Neural cell (in vitro differentiated cells): ENCODE data around the gene GMEB2. TPM values are rescaled to one million over a fixed set of nuclear protein-coding genes. Genes with fewer than 3 reads are reported as not detected.

Source experiments
- H2AFZ ChIP-seq: fragments of 200-600, 300-800 bp; sonication (generic), shearing (Covaris generic); 2 replicates; pipeline ENCODE4 v1.6.0; 2014; ENCODE audit warnings: low read depth, mild to moderate bottlenecking, antibody characterized with exemption, low read length, moderate library complexity
- H3F3A ChIP-seq: fragments of 200-600 bp; shearing (Covaris generic); 2 replicates; pipeline ENCODE4 v1.6.1; 2016; ENCODE audit warnings: mild to moderate bottlenecking, moderate library complexity, mixed read lengths, antibody characterized with exemption, low read length; ENCODE audit not compliant: insufficient read depth, poor library complexity, severe bottlenecking
- H3K27ac ChIP-seq: fragments of 200-600, 300-800 bp; sonication (generic), shearing (Covaris generic); 2 replicates; pipeline ENCODE4 v1.5.1; 2014; ENCODE audit warnings: mild to moderate bottlenecking, low read length, moderate library complexity
- H3K27me3 ChIP-seq: fragments of 300-800, 200-600 bp; sonication (generic), shearing (Covaris generic); 2 replicates; pipeline ENCODE4 v1.6.0; 2014; ENCODE audit warnings: mild to moderate bottlenecking, low read depth, low read length, moderate library complexity; ENCODE audit not compliant: insufficient read depth
- H3K36me3 ChIP-seq: fragments of 300-800, 200-600 bp; sonication (generic), shearing (Covaris generic); 2 replicates; pipeline ENCODE4 v1.5.1; 2014; ENCODE audit warnings: mild to moderate bottlenecking, antibody characterized with exemption, low read length, moderate library complexity; ENCODE audit not compliant: insufficient read depth
- H3K4me2 ChIP-seq: fragments of 300-800, 200-600 bp; sonication (generic), shearing (Covaris generic); 2 replicates; pipeline ENCODE4 v1.6.0; 2014; ENCODE audit warnings: mild to moderate bottlenecking, low read length
- H3K4me3 ChIP-seq: fragments of 300-800, 200-600 bp; sonication (generic), shearing (Covaris generic); 2 replicates; pipeline ENCODE4 v1.5.1; 2014; ENCODE audit warnings: mild to moderate bottlenecking, low read length, moderate library complexity
- H3K79me2 ChIP-seq: fragments of 200-600 bp; shearing (Covaris generic); replicated peaks from 2 replicates; pipeline ENCODE4 v1.6.0; 2014; ENCODE audit warnings: mild to moderate bottlenecking, low read length, moderate library complexity; ENCODE audit not compliant: insufficient read depth
- H3K9ac ChIP-seq: fragments of 300-800, 200-600 bp; sonication (generic), shearing (Covaris generic); 2 replicates; pipeline ENCODE4 v1.6.1; 2016; ENCODE audit warnings: mild to moderate bottlenecking, low read length, mixed read lengths
- H3K9me2 ChIP-seq: fragments of 200-600 bp; shearing (Covaris generic); 2 replicates; pipeline ENCODE4 v1.6.1; 2016; ENCODE audit warnings: mild to moderate bottlenecking, low read length, mixed read lengths; ENCODE audit not compliant: insufficient read depth
- H3K9me3 ChIP-seq: fragments of 200-600, 300-800 bp; sonication (generic), shearing (Covaris generic); 2 replicates; pipeline ENCODE4 v1.6.1; 2016; ENCODE audit warnings: mild to moderate bottlenecking, mixed run types, low read length, moderate library complexity, mixed read lengths
- H4K20me1 ChIP-seq: fragments of 200-600 bp; shearing (Covaris generic); 2 replicates; pipeline ENCODE4 v1.6.1; 2016; ENCODE audit warnings: mild to moderate bottlenecking, mixed run types; ENCODE audit not compliant: insufficient read depth
- EP300 ChIP-seq: fragments of 450-650 bp; conservative IDR thresholded peaks from 2 replicates; pipeline ENCODE4 v1.6.1; 2014; ENCODE audit warnings: antibody characterized with exemption, mild to moderate bottlenecking, moderate library complexity; ENCODE audit not compliant: poor library complexity, severe bottlenecking
- EZH2 ChIP-seq: fragments of 200-600, 300-800 bp; shearing (Covaris generic), sonication (generic); IDR thresholded peaks from 2 replicates; pipeline ENCODE4 v1.6.1; 2014; ENCODE audit warnings: antibody characterized with exemption, low read length, borderline replicate concordance, mild to moderate bottlenecking; ENCODE audit not compliant: insufficient read depth, poor library complexity, severe bottlenecking
- MXI1 ChIP-seq: fragments of 450-650 bp; conservative IDR thresholded peaks from 2 replicates; pipeline ENCODE4 v1.6.1; 2014; ENCODE audit warnings: antibody characterized with exemption, mild to moderate bottlenecking; ENCODE audit not compliant: poor library complexity, severe bottlenecking
- POLR2AphosphoS5 ChIP-seq: IDR thresholded peaks from 2 replicates; pipeline ENCODE4 v1.6.1; 2012
- RAD21 ChIP-seq: fragments of 450-650 bp; conservative IDR thresholded peaks from 2 replicates; pipeline ENCODE4 v1.6.1; 2014; ENCODE audit warnings: antibody characterized with exemption, mild to moderate bottlenecking, moderate library complexity
- SMC3 ChIP-seq: fragments of 450-650 bp; conservative IDR thresholded peaks from 2 replicates; pipeline ENCODE4 v1.6.1; 2014; ENCODE audit warnings: antibody characterized with exemption, mild to moderate bottlenecking, moderate library complexity; ENCODE audit not compliant: poor library complexity
- TAF1 ChIP-seq: IDR thresholded peaks from 2 replicates; pipeline ENCODE4 v1.6.1; 2012; ENCODE audit warnings: low read depth
- polyA plus RNA-seq: library from polyadenylated mRNA; depleted of rRNA; stranded (reverse); fragments of >200 nt; gene quantifications from 2 replicates; pipeline ENCODE4 v1.2.3, GENCODE V29; 2014
- TF ChIP-seq, protein P1 (sequence below): IDR thresholded peaks from 2 replicates; pipeline ENCODE4 v1.6.1; 2012; ENCODE audit warnings: borderline replicate concordance
- TF ChIP-seq, protein P2 (sequence below): fragments of 450-650 bp; IDR thresholded peaks from 2 replicates; pipeline ENCODE4 v1.5.1; 2014; ENCODE audit warnings: antibody characterized with exemption, mild to moderate bottlenecking, moderate library complexity; ENCODE audit not compliant: poor library complexity, severe bottlenecking

Gene GMEB2
- polyA plus RNA-seq, 1 donor from 2014 or later = 13.7 TPM

DNA sequence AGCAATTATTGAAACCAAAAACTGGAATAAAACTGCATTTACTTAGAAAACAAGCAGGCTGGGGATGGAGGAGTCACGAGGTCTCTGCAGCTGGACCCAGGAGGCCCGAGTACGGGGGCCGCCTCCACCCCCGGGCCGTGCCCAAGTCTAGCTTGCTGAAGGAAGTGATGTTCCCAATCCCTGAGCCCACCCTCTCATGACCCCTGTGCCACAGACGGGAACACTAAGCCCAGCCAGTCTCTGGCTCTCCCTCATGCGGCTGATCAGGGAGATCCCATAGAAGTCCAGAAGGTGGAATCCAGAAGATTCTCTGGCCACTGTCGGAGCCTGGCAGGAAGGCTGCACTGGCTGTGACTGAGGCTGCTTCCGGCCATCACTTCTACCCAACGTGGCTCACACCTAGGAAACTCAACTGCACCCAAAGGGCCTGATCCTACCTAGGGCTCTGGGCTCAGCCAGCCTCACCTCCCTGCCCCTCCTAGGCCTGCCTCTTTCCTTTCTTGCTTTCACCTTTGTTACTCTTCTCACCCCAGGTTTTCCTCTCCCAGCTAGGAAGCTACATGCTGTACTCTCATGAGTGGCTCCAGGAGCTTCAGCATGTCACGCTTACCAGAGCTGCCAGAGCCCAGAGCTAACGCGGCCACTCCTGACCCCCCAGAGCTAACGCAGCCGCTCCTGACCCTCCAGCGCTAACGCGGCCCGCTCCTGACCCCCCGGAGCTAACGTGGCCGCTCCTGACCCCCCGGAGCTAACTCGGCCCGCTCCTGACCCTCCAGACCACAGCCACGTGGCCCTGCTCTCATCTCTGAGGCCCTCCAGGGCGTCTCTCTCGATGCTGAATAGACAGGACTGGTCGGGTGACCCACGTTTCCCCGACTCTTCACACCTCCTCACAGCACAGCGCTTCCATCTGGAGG is 28.2 kb downstream of the GMEB2 start:
- Histone ChIP-seq H3K9me3 (no peaks in the 10 kb centered on the region), H3K36me3 (no peaks in the 10 kb centered on the region), H3K27me3 (no peaks in the 10 kb centered on the region), H3K9ac (no peak overlapping the region), H3K4me2 (no peak overlapping the region), H2AFZ (no peak overlapping the region), H3K9me2 (no peaks in the 10 kb centered on the region), H3K79me2 (no peaks in the 10 kb centered on the region), H3K27ac (no peak overlapping the region), H3F3A (no peaks in the 10 kb centered on the region), H3K4me3 (no peak overlapping the region), H4K20me1 (no peaks in the 10 kb centered on the region)
- TF ChIP-seq EZH2 (no peak), MXI1 (no peak), POLR2AphosphoS5 (no peak), TAF1 (no peak), RAD21 (no peak), SMC3 (no peak), EP300 (no peak)
- TF ChIP-seq, protein P1, sequence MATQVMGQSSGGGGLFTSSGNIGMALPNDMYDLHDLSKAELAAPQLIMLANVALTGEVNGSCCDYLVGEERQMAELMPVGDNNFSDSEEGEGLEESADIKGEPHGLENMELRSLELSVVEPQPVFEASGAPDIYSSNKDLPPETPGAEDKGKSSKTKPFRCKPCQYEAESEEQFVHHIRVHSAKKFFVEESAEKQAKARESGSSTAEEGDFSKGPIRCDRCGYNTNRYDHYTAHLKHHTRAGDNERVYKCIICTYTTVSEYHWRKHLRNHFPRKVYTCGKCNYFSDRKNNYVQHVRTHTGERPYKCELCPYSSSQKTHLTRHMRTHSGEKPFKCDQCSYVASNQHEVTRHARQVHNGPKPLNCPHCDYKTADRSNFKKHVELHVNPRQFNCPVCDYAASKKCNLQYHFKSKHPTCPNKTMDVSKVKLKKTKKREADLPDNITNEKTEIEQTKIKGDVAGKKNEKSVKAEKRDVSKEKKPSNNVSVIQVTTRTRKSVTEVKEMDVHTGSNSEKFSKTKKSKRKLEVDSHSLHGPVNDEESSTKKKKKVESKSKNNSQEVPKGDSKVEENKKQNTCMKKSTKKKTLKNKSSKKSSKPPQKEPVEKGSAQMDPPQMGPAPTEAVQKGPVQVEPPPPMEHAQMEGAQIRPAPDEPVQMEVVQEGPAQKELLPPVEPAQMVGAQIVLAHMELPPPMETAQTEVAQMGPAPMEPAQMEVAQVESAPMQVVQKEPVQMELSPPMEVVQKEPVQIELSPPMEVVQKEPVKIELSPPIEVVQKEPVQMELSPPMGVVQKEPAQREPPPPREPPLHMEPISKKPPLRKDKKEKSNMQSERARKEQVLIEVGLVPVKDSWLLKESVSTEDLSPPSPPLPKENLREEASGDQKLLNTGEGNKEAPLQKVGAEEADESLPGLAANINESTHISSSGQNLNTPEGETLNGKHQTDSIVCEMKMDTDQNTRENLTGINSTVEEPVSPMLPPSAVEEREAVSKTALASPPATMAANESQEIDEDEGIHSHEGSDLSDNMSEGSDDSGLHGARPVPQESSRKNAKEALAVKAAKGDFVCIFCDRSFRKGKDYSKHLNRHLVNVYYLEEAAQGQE = no peak
- TF ChIP-seq, protein P2, sequence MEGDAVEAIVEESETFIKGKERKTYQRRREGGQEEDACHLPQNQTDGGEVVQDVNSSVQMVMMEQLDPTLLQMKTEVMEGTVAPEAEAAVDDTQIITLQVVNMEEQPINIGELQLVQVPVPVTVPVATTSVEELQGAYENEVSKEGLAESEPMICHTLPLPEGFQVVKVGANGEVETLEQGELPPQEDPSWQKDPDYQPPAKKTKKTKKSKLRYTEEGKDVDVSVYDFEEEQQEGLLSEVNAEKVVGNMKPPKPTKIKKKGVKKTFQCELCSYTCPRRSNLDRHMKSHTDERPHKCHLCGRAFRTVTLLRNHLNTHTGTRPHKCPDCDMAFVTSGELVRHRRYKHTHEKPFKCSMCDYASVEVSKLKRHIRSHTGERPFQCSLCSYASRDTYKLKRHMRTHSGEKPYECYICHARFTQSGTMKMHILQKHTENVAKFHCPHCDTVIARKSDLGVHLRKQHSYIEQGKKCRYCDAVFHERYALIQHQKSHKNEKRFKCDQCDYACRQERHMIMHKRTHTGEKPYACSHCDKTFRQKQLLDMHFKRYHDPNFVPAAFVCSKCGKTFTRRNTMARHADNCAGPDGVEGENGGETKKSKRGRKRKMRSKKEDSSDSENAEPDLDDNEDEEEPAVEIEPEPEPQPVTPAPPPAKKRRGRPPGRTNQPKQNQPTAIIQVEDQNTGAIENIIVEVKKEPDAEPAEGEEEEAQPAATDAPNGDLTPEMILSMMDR = no peak

DNA sequence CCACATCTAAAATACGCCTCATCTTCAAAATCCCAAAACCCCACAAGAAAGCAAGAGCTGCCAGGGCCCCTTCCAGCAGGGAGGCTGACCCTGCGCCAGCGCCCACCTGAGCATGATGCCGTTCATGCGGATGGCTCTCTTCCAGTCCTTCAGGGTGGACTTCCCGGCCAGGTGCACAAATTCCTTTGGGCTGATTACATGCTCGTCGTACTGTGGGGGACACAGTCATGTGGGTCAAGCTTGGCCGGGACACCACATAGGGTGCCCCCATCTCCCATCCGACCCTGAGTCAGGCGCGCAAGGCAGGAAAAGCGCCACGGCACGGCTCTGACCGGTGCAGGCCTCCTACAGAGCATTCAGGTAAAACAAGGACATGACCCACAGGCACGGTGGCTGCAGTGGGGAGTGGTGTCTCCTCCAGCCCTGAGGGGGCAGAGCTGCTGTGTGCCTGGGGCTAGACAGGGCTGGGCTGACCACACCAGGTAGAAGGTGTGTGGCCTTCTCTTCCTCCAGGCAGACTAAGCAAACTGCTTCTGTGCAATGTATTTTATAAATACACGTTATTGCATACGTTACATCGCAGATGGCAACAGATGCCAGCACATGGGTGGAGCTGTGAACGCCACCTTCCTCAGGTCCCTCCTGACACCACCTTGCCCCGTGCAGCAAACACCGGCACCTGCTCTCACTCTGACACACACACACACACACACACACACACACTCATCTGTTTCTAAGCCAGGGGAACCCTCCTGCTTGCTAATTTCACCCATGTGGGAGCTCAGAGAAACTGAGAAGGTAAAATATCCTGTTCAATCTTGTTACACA is 29.0 kb downstream of the GMEB2 start:
- TF ChIP-seq, protein P2 = no peak
- TF ChIP-seq, protein P1 = no peak
- no peak for TF ChIP-seq MXI1
- H3K9me2 ChIP-seq = no peaks in the 10 kb centered on the region

More for the DNA sequence above, 29.0 kb downstream of the GMEB2 start:
- H3K27me3 ChIP-seq = no peaks in the 10 kb centered on the region
- H3K79me2 ChIP-seq = no peaks in the 10 kb centered on the region
- H3F3A ChIP-seq = no peaks in the 10 kb centered on the region
- no peaks in the 10 kb centered on the region for H3K36me3 ChIP-seq
- H3K4me2 ChIP-seq = no peak overlapping the region
- H3K9ac ChIP-seq = no peak overlapping the region
- no peak overlapping the region for H2AFZ ChIP-seq
- H3K9me3 ChIP-seq = no peaks in the 10 kb centered on the region
- H3K4me3 ChIP-seq = no peak overlapping the region
- no peaks in the 10 kb centered on the region for H4K20me1 ChIP-seq
- no peak overlapping the region for H3K27ac ChIP-seq
